Measurements from ENCODE around the gene MKNK2. TPM values are rescaled to one million over a fixed set of nuclear protein-coding genes. Genes with fewer than 3 reads are reported as not detected.

Gene MKNK2
- total RNA-seq, 8 experiments from 2014 or later, result 33.0 to 95.2 (median 50.9) TPM

- 20 to 100% (median 80%) methylated on average over 1 to 2 of the region's 29 CpGs; no CpG with 5 or more reads in 7 of the 10 experiments for whole genome bisulfite sequencing, 10 experiments
- Histone ChIP-seq H3K4me3 (peak overlapping the region; percentile 12 to 30 (median 20)), H3K27ac (peak overlapping the region; percentile 81 to 82), H3K4me1 (replicated peaks in 1 of 2) (peaks cover 17 to 18% of the 10 kb centered on the region in 2 donors)
- peak in 3 of 8 experiments; percentile 2 to 8 (median 3) for ATAC-seq (replicated peaks in 6 of 8)
- in situ Hi-C loops (cut with MboI; ENCODE audit: low pct_unique_long_range_greater_than_20kb in 2 of 9, low sequenced_read_pairs in 9 of 9, unreplicated experiment in 9 of 9), result no loop called here
These were observed 8.4 kb downstream of the MKNK2 start for GRCh38 chr19:2042485-2043250.

DNA sequence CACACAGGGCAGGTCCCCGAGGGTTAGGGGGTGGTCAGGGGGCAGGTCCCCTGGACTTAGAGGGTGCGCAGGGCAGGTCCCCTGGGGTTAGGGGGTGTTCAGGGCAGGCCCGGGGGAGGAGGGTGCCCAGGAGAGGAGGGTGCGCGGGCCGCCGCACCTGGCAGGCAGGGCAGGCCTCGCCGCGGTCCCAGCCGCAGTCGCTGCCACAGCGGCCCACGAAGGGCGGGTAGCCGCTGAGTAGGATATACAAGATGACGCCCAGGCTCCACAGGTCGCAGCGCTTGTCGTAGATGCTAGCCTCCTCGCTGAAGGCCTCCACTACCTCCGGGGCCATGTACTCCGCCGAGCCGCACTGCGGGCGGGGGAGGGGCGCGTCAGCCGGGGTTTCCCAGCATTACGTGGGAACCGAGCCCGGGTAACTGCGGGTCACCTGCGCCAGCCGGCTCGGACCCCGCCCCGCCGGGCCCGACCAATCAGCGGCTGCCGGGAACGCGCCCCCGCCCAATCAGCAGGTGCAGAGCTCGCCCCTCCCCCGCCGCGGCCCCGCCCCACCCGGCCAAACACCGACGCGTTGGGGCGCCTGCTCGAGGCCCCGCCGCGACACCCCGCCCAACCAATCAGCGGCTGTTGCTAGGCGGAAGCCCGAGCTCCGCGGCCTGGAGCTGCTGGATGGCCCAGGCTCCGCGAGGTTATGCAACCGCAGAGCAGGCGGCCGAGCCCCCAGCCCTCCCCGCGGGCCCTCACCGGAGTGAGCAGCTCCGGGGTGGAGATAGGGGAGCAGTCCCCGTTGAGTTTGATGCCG lies 9.2 kb downstream of the MKNK2 start:
- peak overlapping the region; percentile 81 to 86 for H3K27ac ChIP-seq
- ATAC-seq (replicated peaks in 6 of 8), result peak; percentile 69 to 91 (median 90)
- in situ Hi-C loops (cut with MboI; ENCODE audit: low pct_unique_long_range_greater_than_20kb in 2 of 9, low sequenced_read_pairs in 9 of 9, unreplicated experiment in 9 of 9), result no loop called here
- H3K4me1 ChIP-seq (replicated peaks in 1 of 2), result peaks cover 17 to 18% of the 10 kb centered on the region in 2 donors
- no CpG with 5 or more reads among the region's 77 CpGs for WGBS, 10 experiments
- H3K4me3 ChIP-seq, result peak overlapping the region; percentile 20 to 33 (median 26)

DNA sequence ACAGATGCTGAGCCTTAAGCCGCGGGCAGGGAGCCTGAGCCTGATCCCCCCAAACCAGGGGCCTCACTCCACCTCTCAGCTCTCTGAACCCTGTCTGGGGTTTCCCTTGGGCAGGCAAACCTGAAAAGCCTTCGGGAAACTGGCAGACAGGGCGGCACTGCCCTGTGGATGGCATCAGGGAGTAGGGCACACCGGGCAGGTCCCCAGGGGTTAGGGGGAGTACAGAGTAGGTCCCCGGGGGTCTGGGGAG lies 9.7 kb downstream of the MKNK2 start:
- Histone ChIP-seq H3K4me3 (peak overlapping the region in 4 of 5 donors; percentile 26 to 33 (median 28)), H3K4me1 (replicated peaks in 1 of 2) (peaks cover 17 to 18% of the 10 kb centered on the region in 2 donors), H3K27ac (peak overlapping the region; percentile 80 to 86)
- no peak for ATAC-seq (replicated peaks in 6 of 8)
- WGBS, 10 experiments, result no CpG with 5 or more reads among the region's 6 CpGs
- in situ Hi-C loops (cut with MboI; ENCODE audit: low pct_unique_long_range_greater_than_20kb in 2 of 9, low sequenced_read_pairs in 9 of 9, unreplicated experiment in 9 of 9), result no loop called here

- Histone ChIP-seq H3K27ac (peak overlapping the region; percentile 80 to 86), H3K4me3 (no peak overlapping the region), H3K4me1 (replicated peaks in 1 of 2) (peaks cover 17 to 18% of the 10 kb centered on the region in 2 donors)
- no peak for ATAC-seq (replicated peaks in 6 of 8)
- 20 to 95% (median 80%) methylated on average over 3 to 8 of the region's 28 CpGs; no CpG with 5 or more reads in 7 of the 10 experiments for WGBS, 10 experiments
- in situ Hi-C loops (cut with MboI; ENCODE audit: low pct_unique_long_range_greater_than_20kb in 2 of 9, low sequenced_read_pairs in 9 of 9, unreplicated experiment in 9 of 9), result no loop called here
These were observed 10.2 kb downstream of the MKNK2 start for GRCh38 chr19:2040647-2041432.

- H3K27ac ChIP-seq, result no peak overlapping the region
These were observed 10.9 kb downstream of the MKNK2 start for GRCh38 chr19:2039959-2040646.

GRCh38 chr19:2039089-2039958 lies 11.7 kb downstream of the MKNK2 start:
- in situ Hi-C loops (cut with MboI; ENCODE audit: low pct_unique_long_range_greater_than_20kb in 2 of 9, low sequenced_read_pairs in 9 of 9, unreplicated experiment in 9 of 9), result no loop called here
- no peak for ATAC-seq (replicated peaks in 6 of 8)
- 80 to 100% (median 87%) methylated on average over 1 to 7 of the region's 30 CpGs; no CpG with 5 or more reads in 6 of the 10 experiments for WGBS, 10 experiments
- no peak overlapping the region for H3K4me3 ChIP-seq
- no peak overlapping the region for H3K27ac ChIP-seq
- peaks cover 17 to 18% of the 10 kb centered on the region in 2 donors for H3K4me1 ChIP-seq (replicated peaks in 1 of 2)

More at GRCh38 chr19:2039959-2040646, 10.9 kb downstream of the MKNK2 start:
- peaks cover 17 to 18% of the 10 kb centered on the region in 2 donors for H3K4me1 ChIP-seq (replicated peaks in 1 of 2)
- WGBS, 10 experiments, result 100% methylated on average over 1 of the region's 20 CpGs; no CpG with 5 or more reads in 9 of the 10 experiments
- H3K4me3 ChIP-seq, result no peak overlapping the region
- in situ Hi-C loops (cut with MboI; ENCODE audit: low pct_unique_long_range_greater_than_20kb in 2 of 9, low sequenced_read_pairs in 9 of 9, unreplicated experiment in 9 of 9), result no loop called here
- ATAC-seq (replicated peaks in 6 of 8), result no peak

GRCh38 chr19:2038284-2039088 lies 12.6 kb downstream of the MKNK2 start:
- in situ Hi-C loops (cut with MboI; ENCODE audit: low pct_unique_long_range_greater_than_20kb in 2 of 9, low sequenced_read_pairs in 9 of 9, unreplicated experiment in 9 of 9), result no loop called here
- ATAC-seq (replicated peaks in 6 of 8), result no peak
- WGBS, 10 experiments, result 72 to 85% methylated on average over 5 to 11 of the region's 44 CpGs; no CpG with 5 or more reads in 8 of the 10 experiments
- H3K4me1 ChIP-seq (replicated peaks in 1 of 2), result peaks cover 17 to 18% of the 10 kb centered on the region in 2 donors
- no peak overlapping the region for H3K4me3 ChIP-seq
- H3K27ac ChIP-seq, result no peak overlapping the region

GRCh38 chr19:2037651-2038255 lies 13.3 kb downstream of the MKNK2 start:
- in situ Hi-C loops (cut with MboI; ENCODE audit: low pct_unique_long_range_greater_than_20kb in 2 of 9, low sequenced_read_pairs in 9 of 9, unreplicated experiment in 9 of 9), result no loop called here
- Histone ChIP-seq H3K27ac (no peak overlapping the region), H3K4me3 (no peak overlapping the region), H3K4me1 (replicated peaks in 1 of 2) (peaks cover 13% of the 10 kb centered on the region in 2 donors)
- ATAC-seq (replicated peaks in 6 of 8), result no peak
- WGBS, 10 experiments, result 33 to 98% (median 78%) methylated on average over 4 to 13 of the region's 24 CpGs; no CpG with 5 or more reads in 3 of the 10 experiments

DNA sequence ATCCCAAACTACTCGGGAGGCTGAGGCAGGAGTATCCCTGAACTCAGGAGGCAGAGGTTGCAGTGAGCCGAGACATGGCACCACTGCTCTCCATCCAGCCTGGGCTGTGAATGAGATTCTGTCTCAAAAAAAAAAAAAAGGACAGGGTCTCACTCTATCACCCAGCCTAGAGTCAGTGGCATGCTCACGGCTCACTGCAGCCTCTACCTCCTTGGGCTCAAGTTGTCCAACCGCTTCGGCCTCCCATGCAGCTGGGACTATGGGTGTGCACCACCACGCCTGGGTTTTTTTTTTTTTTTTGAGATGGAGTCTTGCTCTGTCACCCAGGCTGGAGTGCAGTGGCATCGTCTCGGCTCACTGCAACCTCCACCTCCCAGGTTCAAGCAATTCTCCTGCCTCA lies 14.6 kb downstream of the MKNK2 start:
- 80 to 100% (median 100%) methylated on average over 1 to 3 of the region's 8 CpGs; no CpG with 5 or more reads in 5 of the 10 experiments for WGBS, 10 experiments
- in situ Hi-C loops (cut with MboI; ENCODE audit: low pct_unique_long_range_greater_than_20kb in 2 of 9, low sequenced_read_pairs in 9 of 9, unreplicated experiment in 9 of 9), result no loop called here
- Histone ChIP-seq H3K4me3 (no peak overlapping the region), H3K27ac (no peak overlapping the region), H3K4me1 (replicated peaks in 1 of 2) (peaks cover 9 to 13% of the 10 kb centered on the region in 2 donors)
- ATAC-seq (replicated peaks in 6 of 8), result no peak

DNA sequence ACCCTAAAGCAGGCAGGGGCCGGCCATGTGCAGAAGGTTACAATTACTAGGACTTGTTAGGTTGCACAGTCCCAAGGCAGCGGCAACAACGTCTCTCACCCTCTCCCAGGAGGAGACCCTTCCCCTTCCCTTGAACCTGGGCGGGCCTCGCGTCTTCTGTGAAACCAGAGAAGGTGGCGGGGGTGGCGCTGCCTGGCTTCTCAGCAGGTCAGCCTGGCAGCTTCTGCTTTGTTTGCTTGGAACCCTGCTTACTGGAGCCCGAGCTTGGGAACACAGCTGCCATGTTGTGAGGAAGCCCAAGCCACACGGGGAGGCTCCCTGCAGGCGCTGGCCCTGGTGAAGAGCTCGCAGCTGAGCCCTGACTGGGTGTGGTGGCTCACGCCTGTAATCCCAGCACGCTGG lies 15.5 kb downstream of the MKNK2 start:
- no peak overlapping the region for H3K4me3 ChIP-seq
- 86 to 100% (median 92%) methylated on average over 2 to 6 of the region's 14 CpGs; no CpG with 5 or more reads in 5 of the 10 experiments for WGBS, 10 experiments
- ATAC-seq (replicated peaks in 6 of 8), result no peak
- H3K27ac ChIP-seq, result no peak overlapping the region
- H3K4me1 ChIP-seq (replicated peaks in 1 of 2), result peaks cover 5 to 10% of the 10 kb centered on the region in 2 donors
- in situ Hi-C loops (cut with MboI; ENCODE audit: low pct_unique_long_range_greater_than_20kb in 2 of 9, low sequenced_read_pairs in 9 of 9, unreplicated experiment in 9 of 9), result no loop called here
